PC-9 (cell line): ENCODE results near the gene CAPN11. TPM values are rescaled to one million over a fixed set of nuclear protein-coding genes. Genes with fewer than 3 reads are reported as not detected.

ENCODE experiments used
- BruUV-seq: library from RNA; stranded (reverse); fragments of 400-500 nt; replicated peaks from 2 replicates; lab custom pipeline; 2021; lab: Mats Ljungman, UMichigan
- CTCF ChIA-PET: fragments of 300-600 bp; sonication (Branson Sonifier 250); formaldehyde crosslinking; loops from one replicate; lab custom pipeline; 2022; ENCODE audit warnings: antibody characterized with exemption; lab: Charles Lee
- POLR2A ChIA-PET: fragments of 300-600 bp; sonication (Branson Sonifier 250); formaldehyde crosslinking; loops from one replicate; lab custom pipeline; 2022; ENCODE audit warnings: antibody characterized with exemption; ENCODE audit not compliant: unreplicated experiment; lab: Charles Lee
- DNase-seq, 2 experiments: peaks; one replicate each; pipeline versions ENCODE4 v3.0.0 to v3.0.0-alpha.2; 2015 to 2022; ENCODE audit warnings: mixed read lengths in 1 of 2
- H2AFZ ChIP-seq: fragments of 200-600 bp; sonication (generic); 2 replicates; pipeline ENCODE4 v1.8.1; 2017; ENCODE audit warnings: antibody characterized with exemption
- H3F3A ChIP-seq: fragments of 200-600 bp; sonication (generic); 2 replicates; pipeline ENCODE4 v1.8.1; 2017; ENCODE audit warnings: antibody characterized with exemption, mild to moderate bottlenecking, low read depth; ENCODE audit not compliant: insufficient read depth
- H3K27ac ChIP-seq: fragments of 200-600 bp; sonication (generic); 2 replicates; pipeline ENCODE4 v1.6.1; 2016; ENCODE audit warnings: mixed run types
- H3K27me3 ChIP-seq: fragments of 200-600 bp; sonication (generic); 2 replicates; pipeline ENCODE4 v1.6.1; 2016; ENCODE audit warnings: low read depth, mixed run types; ENCODE audit not compliant: insufficient read depth
- H3K36me3 ChIP-seq: fragments of 200-600 bp; sonication (generic); 2 replicates; pipeline ENCODE4 v1.6.1; 2016; ENCODE audit warnings: low read depth, mixed run types
- H3K4me1 ChIP-seq: fragments of 200-600 bp; sonication (generic); replicated peaks from 2 replicates; pipeline ENCODE4 v1.6.1; 2016; ENCODE audit warnings: mixed run types; ENCODE audit not compliant: insufficient read depth
- H3K4me2 ChIP-seq: fragments of 200-600 bp; sonication (generic); 2 replicates; pipeline ENCODE4 v1.6.1; 2017; ENCODE audit warnings: mixed run types
- H3K4me3 ChIP-seq: fragments of 200-600 bp; sonication (generic); 2 replicates; pipeline ENCODE4 v1.6.1; 2016; ENCODE audit warnings: mixed run types
- H3K79me2 ChIP-seq: fragments of 200-600 bp; sonication (generic); 2 replicates; pipeline ENCODE4 v1.6.1; 2017; ENCODE audit warnings: low read depth, mixed run types
- H3K9me2 ChIP-seq: fragments of 200-600 bp; sonication (generic); 2 replicates; pipeline ENCODE4 v1.8.1; 2017; ENCODE audit warnings: mild to moderate bottlenecking; ENCODE audit not compliant: insufficient read depth
- H3K9me3 ChIP-seq: fragments of 200-600 bp; sonication (generic); 2 replicates; pipeline ENCODE4 v1.8.1; 2016; ENCODE audit warnings: low read depth; ENCODE audit not compliant: insufficient read depth
- H4K20me1 ChIP-seq: fragments of 200-600 bp; sonication (generic); 2 replicates; pipeline ENCODE4 v1.8.1; 2017; ENCODE audit not compliant: insufficient read depth
- CTCF ChIP-seq: fragments of 200-600 bp; sonication (generic); conservative IDR thresholded peaks from 2 replicates; pipeline ENCODE4 v1.6.1; 2017; ENCODE audit warnings: mixed run types, antibody characterized with exemption, mild to moderate bottlenecking, moderate library complexity
- EZH2 ChIP-seq: fragments of 200-600 bp; sonication (generic); IDR thresholded peaks from 2 replicates; pipeline ENCODE4 v1.8.0; 2017; ENCODE audit warnings: antibody characterized with exemption, low read depth
- intact Hi-C: fragments of 100-400 bp; cut with micrococcal nuclease; formaldehyde crosslinking; loops from one replicate; pipeline ENCODE4 v1.10.0; 2022; ENCODE audit not compliant: unreplicated experiment
- total RNA-seq: library from RNA; stranded (reverse); gene quantifications from 2 replicates; pipeline ENCODE4 v1.2.3, GENCODE V29; 2021

Gene CAPN11
- total RNA-seq, 1 experiment from 2014 or later = not detected

DNA sequence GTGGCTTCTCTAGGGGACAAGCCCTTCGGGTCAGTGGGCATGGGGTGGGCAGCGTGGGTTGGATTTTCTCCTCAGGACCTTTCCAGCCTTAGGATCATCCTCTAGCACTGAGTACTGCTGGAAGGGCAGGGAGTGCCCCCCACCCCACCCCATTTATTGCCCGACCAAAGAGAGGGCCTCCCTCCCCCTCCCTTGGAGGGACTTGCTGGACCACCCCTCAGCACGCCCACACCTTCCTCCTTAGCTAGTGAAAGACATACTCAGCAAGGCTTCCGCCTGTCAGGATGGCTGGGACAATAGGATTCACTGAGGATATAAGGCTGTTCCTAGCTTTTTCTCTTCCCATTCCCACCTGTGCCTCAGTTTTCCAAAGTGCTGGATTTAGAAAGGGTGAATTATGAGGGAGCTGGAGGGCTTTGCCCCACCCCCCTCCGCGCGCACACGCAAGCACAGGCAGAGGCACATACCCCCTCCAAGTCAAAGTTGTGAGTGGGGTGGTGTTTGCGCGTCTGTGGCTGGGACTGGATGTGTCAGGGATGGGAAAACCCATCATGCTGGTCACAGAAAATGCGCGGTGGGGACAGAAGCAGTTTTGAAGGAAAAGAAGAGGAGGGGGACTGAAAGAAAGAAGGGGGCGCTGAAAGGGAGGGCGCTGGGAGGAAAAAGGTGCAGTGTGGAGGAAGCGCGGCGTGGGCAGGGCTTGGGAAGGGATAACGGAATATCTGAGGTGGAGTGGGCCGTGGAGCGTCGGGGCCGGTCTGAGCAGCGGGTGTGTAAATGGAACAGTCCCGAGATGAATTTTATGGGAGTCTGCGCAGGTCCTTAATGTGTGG is 64.1 kb downstream of the CAPN11 start:
- H3K79me2 ChIP-seq = peaks cover 17% of the 10 kb centered on the region
- H3K27ac ChIP-seq = no peak overlapping the region
- no TSS peak for BruUV-seq
- ChIA-PET CTCF (interaction anchor here (2.1 kb wide), 1 partner anchor 12 kb away, joined by 6 read pairs; no protein-coding TSS in a partner anchor), POLR2A (interaction anchor here (0.6 kb wide), 1 partner anchor 62 kb away, joined by 3 read pairs; no protein-coding TSS in a partner anchor)
- no peak for TF ChIP-seq CTCF
- no peak for TF ChIP-seq EZH2
- no peak overlapping the region for H2AFZ ChIP-seq
- no peak for DNase-seq
- H3K4me1 ChIP-seq = peaks cover 35% of the 10 kb centered on the region
- intact Hi-C loops = no loop called here
- H3K4me3 ChIP-seq = peak overlapping the region; percentile 57; the same call in 1 of the 2 replicates
- H4K20me1 ChIP-seq = peaks cover 3% of the 10 kb centered on the region; the same call in 1 of the 2 replicates
- no peaks in the 10 kb centered on the region for H3K9me3 ChIP-seq
- peaks cover 24% of the 10 kb centered on the region; the same call in 1 of the 2 replicates for H3F3A ChIP-seq
- H3K36me3 ChIP-seq = no peaks in the 10 kb centered on the region
- H3K27me3 ChIP-seq = no peaks in the 10 kb centered on the region
- no peaks in the 10 kb centered on the region for H3K9me2 ChIP-seq
- peak overlapping the region; percentile 87 for H3K4me2 ChIP-seq

DNA sequence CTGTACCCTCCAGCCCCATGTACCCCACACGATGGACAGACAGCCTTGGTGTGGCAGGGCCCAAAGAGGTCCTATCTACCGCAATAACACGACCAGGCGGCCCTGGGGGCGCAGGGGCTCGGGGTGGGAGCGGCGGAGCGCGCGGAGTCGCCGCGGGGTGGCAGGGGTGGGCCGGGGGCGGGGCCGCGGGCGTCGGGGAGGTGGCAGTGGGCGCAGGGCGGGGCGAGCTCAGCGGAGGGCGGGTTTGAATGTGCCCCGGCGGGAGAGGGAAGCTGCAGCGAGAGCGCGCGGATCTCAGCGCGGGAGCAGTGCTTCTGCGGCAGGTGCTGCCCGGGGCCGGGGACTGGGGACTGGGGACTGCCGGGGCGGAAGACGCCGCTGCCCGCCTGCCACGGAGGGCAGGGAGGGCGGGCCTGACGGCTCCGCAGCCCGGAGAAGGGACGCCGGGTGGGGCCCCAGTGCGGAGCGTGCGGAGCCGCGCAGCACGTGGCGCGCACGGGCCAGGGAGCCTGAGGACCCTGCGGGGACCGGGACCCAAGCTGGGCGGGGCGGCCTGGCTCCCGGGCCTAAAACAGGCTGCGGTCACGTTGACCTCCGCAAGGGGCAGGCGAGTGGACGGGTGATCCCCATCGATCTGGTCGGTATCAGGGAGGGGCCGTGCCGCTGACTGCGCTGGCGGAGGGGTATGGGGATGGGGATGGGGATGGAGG is 64.9 kb downstream of the CAPN11 start, which contains the start of gene SLC29A1:
TSS of gene SLC29A1 (plus strand) at position 277 of the 710 bp plus-strand sequence. CDS start 3,719 bp downstream, outside the sequence.
- peaks cover 19% of the 10 kb centered on the region; the same call in 1 of the 2 replicates for H3F3A ChIP-seq
- no peaks in the 10 kb centered on the region for H3K9me3 ChIP-seq
- H3K27ac ChIP-seq = no peak within 1 kb of the TSS
- intact Hi-C loops = loop anchor here (1.0 kb wide), 1 partner anchor 11 kb away; no protein-coding TSS in a partner anchor
- H3K4me1 ChIP-seq = peaks cover 27% of the 10 kb centered on the region
- H2AFZ ChIP-seq = peak within 1 kb of the TSS; percentile 75
- peak; percentile 48 to 71 for DNase-seq
- H4K20me1 ChIP-seq = peaks cover 3% of the 10 kb centered on the region; the same call in 1 of the 2 replicates
- H3K4me3 ChIP-seq = peak within 1 kb of the TSS; percentile 57
- no TSS peak for BruUV-seq
- H3K9me2 ChIP-seq = no peaks in the 10 kb centered on the region
- peak within 1 kb of the TSS; percentile 87 for H3K4me2 ChIP-seq
- no peaks in the 10 kb centered on the region for H3K27me3 ChIP-seq
- POLR2A ChIA-PET = interaction anchor here (0.6 to 0.7 kb wide), 2 partner anchors 62 to 207 kb away, joined by 3 to 6 read pairs; no protein-coding TSS in a partner anchor
- CTCF ChIA-PET = interaction anchor here (2.1 kb wide), 1 partner anchor 11 kb away, joined by 6 read pairs; no protein-coding TSS in a partner anchor
- TF ChIP-seq CTCF = peak; percentile 37; the same call in 1 of the 2 replicates
- no peak for TF ChIP-seq EZH2
- H3K36me3 ChIP-seq = no peaks in the 10 kb centered on the region
- peaks cover 17% of the 10 kb centered on the region for H3K79me2 ChIP-seq
